ENCODE data around the gene ADAP2.

DNA sequence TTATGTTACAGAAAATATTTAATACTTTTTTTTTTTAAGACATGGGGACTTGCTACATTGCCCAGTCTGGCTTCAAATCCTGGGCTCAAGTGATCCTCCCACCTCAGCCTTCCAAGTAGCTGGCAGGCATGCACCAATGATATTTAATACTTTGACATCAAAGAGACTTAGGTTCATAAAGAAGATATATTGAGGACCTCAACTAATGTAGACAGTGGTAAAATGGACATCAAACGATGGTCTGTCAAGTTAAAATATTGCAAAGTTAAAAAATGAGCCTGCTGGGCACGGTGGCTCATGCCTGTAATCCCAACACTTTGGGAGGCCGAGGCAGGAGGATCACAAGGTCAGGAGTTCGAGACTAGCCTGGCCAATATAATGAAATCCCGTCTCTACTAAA, 24.4 kb upstream of the ADAP2 start:
- TF ChIP-seq SIN3A (IDR thresholded peaks at IDR 0.05; ENCODE audit: borderline replicate concordance, insufficient read depth, low read length) (no peak), POLR2AphosphoS5 (IDR thresholded peaks at IDR 0.05; ENCODE audit: low read depth, low read length) (no peak)
